ENCODE data around the gene UBAC1.
A peak's percentile ranks its signal among the peaks of the same experiment; 100 is the strongest.
"Not testable (repeated sequence)": the region's sequence is repeated elsewhere in the genome, so short reads cannot be mapped to it uniquely, and the experiment has no call there.

The UBAC1 gene

GRCh38 chr9:135959814-135960213, 1.4 kb downstream of the UBAC1 start:
- no peak for DNase-seq (ENCODE audit: low read depth)

- no peak for DNase-seq (ENCODE audit: low read depth)
These were observed 2.7 kb downstream of the UBAC1 start for GRCh38 chr9:135958485-135958884.

GRCh38 chr9:135957431-135957830, 3.7 kb downstream of the UBAC1 start:
- DNase-seq (ENCODE audit: low read depth), result no peak

DNA sequence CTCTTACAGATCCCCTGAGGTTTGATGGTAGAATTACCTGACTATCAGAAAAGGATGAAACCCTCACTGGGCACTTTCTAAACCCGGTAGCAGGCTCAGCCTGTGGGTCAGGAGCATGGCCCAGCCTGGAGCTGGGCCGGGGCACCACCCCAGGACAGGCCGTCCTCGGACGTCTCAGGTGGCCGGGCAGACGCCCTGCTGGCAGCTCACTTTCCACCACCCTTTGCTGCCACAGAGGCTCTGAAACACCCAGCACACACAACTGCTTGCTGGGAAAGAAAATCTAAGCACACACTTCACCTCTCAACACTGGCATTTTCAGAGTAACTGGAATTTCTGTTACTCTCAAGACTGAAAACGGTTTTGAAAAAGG, 4.4 kb downstream of the UBAC1 start:
- DNase-seq (ENCODE audit: low read depth), result no peak

- DNase-seq (ENCODE audit: low read depth), result no peak
These were observed 5.0 kb downstream of the UBAC1 start for GRCh38 chr9:135955934-135956801.

- DNase-seq (ENCODE audit: low read depth), result no peak
These were observed 8.4 kb downstream of the UBAC1 start for GRCh38 chr9:135952664-135953206.

DNA sequence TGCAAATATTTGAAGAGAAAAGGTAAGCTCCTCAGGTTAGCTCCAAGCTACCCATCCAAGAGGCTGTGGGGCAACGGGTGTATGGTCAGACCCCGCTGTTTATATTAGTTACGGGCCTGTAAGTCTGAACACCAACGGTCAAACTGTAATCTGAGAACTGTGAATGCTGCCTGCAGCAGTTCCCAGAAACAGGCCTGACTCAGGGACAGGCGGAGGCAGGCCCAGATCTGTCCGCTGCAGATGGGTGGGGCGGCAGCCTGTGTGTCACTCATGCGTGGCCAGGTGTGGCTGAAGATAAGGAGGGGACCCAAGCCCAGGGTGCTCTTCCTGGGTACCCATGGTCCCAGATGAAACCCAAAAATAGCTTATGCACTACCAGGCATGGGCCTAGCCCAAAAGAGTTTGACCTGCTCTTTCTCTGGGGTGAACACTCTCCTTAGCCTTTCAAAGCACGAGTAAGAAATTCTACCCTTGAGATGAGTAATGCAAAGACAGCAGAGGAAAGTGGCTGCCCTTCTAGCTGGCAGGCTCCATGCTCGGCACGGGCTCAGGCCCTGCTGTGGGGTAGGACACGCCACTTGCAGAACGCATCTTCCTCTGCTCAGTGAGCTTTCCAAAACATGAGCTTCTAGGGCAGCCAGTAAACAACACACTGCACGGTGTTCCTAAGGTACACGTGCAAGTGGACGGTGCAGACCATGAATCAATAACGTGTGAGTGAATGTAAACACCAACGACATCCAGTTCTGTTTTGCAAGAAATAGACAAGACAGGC, 9.1 kb downstream of the UBAC1 start:
- DNase-seq (ENCODE audit: low read depth), result peak; percentile 49

- not testable (repeated sequence) for DNase-seq (ENCODE audit: low read depth)
These were observed 9.9 kb downstream of the UBAC1 start for GRCh38 chr9:135951310-135951709.

DNA sequence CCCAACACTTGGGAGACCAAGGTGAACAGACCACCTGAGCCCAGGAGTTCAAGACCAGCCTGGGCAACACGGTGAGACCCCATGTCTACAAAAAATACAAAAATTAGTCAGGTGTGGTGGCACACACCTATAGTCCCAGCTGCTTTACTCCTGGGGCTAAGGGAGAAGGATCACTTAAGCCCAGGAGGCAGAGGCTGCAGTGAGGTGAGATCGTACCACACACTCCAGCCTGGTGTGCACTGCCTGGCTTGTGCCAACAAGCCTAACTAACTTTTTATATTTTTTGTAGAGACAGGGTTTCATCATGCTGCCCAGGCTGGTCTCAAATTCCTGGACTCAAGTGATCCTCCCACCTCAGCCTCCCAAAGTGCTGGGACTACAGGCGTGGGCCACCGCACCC, 10.3 kb downstream of the UBAC1 start:
- not testable (repeated sequence) for DNase-seq (ENCODE audit: low read depth)

- no peak for DNase-seq (ENCODE audit: low read depth)
These were observed 11.0 kb downstream of the UBAC1 start for GRCh38 chr9:135950135-135950682.

GRCh38 chr9:135949501-135950134, 11.6 kb downstream of the UBAC1 start:
- no peak for DNase-seq (ENCODE audit: low read depth)

DNA sequence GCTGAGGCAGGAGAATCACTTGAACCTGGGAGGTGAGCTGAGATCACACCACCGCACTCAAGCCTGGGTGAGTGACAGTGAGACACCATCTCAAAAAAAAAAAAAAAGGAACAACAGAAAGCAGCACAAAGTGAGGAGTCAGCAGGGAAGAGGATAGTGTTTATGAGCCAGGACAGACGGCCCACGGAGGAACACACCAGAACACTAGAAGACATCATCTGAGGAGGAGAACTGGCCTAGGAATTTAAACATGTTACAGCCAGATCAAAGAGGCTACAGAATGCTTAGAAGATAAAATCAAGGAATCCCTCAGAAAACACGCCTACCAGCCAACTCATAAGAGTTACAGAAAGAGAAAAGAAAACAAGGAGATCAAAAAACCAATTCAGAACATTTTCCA, 12.2 kb downstream of the UBAC1 start:
- DNase-seq (ENCODE audit: low read depth), result no peak

DNA sequence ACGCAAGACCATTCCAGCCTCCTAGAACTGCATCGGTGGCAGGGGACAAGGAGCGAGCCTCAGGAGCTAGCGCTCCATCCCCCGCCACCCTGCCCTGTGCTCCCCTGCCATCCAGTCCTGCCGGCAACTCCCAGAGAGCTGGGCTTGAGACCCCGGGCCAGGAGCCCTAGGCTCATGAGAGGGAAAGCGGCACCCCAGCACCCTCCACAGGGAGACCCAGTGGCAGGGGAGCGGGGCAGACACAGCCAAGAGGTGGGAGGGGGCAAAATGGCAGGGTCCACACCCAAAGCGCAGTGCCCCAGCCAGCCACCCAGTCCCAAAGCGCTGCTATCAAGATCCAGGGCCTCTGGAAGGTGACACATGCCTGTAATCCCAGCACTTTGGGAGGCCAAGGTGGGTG, 12.7 kb downstream of the UBAC1 start:
- no peak for DNase-seq (ENCODE audit: low read depth)

- no peak for DNase-seq (ENCODE audit: low read depth)
These were observed 13.6 kb downstream of the UBAC1 start for GRCh38 chr9:135947582-135947981.

DNA sequence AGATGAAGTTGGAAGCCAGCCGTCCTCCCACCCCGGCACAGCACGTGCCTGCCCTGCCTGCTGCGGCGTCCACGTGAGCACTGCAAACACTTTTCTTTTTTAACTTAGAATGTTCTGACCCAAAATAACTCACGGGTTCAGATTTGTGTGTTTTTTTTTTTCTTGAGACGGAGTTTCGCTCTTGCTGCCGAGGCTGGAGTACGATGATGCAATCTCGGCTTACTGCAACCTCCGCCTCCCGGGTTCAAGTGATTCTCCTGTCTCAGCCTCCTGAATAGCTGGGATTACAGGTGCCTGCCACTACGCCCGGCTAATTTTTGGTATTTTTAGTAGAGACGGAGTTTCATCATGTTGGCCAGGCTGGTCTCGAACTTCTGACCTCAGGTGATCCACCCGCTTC, 14.1 kb downstream of the UBAC1 start:
- DNase-seq (ENCODE audit: low read depth), result not testable (repeated sequence)

- no peak for DNase-seq (ENCODE audit: low read depth)
These were observed 14.7 kb downstream of the UBAC1 start for GRCh38 chr9:135946392-135946994.

DNA sequence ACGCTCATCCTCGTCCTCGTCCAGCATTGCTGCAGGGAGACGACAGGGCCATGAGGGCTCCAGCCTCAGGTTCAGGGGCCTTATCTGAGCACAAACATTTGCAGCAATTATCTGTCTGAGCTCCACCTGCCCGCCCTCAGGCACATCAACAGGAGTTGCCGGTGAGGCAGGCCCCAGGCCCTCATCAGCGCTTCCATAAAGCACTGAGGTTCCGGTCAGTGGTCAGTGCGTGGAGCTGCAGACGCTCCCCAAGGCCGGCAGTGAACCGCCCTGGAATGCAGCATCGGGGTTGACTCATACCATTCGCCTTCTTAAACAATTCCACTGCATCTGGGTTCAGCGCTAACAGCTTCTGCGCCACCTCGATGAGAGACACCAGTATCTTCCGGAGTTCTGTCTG, 15.2 kb downstream of the UBAC1 start:
- DNase-seq (ENCODE audit: low read depth), result no peak

DNA sequence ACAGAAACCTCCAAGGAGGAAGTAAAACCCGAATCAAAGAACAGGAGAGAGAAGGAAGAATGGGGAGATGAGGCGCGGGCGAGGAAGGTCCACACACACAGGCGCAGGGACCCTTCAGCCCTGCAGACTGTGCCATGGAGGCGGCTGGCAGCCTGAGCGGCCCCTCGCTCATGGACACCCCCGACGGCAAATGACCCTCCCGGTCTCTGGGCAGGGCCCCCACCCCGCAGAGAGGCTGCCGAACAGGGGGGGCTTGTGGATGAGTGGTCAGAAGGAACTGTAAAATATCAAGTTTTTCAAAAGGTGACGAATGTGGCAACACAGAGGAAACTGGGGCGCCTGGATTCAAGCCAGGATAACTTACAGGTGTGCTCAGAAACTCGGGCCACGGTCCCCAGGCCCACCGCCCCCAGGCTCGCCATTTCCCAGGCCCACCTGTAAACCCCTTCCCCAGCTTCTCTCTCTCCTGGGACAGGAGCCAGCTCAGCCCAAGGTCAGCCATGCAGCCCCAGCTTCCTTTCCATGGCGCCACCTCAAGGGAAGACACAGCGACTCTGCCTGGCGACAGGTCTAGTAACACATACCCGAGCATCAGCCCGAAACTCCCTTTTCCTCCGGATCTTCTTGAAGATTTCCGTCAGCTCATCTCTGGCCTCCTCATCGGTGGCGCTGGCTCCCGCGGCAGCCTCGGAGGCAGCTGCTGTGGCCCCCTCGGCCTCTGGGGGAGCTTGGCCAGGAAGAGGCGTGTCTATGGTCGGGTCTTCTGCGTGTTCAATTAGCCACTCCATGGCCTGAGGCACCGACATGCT, 16.5 kb downstream of the UBAC1 start:
- DNase-seq (ENCODE audit: low read depth), result no peak

DNA sequence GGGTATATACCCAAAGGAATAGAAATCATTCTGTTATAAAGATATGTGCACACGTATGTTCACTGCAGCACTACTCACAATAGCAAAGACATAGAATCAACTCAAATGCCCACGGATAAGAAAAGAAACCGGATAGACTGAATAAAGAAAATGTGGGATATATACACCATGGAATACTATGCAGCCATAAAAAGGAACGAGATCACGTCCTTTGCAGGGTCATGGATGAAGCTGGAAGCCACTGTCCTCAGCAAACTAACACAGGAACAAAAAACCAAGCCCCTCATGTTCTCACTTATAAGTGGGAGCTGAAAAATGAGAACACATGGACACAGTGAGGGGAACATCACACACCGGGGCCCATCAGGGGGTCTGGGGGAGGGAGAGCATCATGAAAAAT, 17.6 kb downstream of the UBAC1 start:
- DNase-seq (ENCODE audit: low read depth), result not testable (repeated sequence)

- DNase-seq (ENCODE audit: low read depth), result no peak
These were observed 19.7 kb downstream of the UBAC1 start for GRCh38 chr9:135941288-135941995.
